ES-I3 (cell line): Measurements from ENCODE around the gene ARFGEF3.

Source experiments
- H3K36me3 ChIP-seq: 2 replicates; pipeline ENCODE4 v1.6.1; 2013; ENCODE audit warnings: mild to moderate bottlenecking, low read length, control low read depth, moderate library complexity; ENCODE audit not compliant: insufficient read depth
- H3K4me1 ChIP-seq: 2 replicates; pipeline ENCODE4 v1.6.1; 2013; ENCODE audit warnings: mild to moderate bottlenecking, control low read depth, low read length; ENCODE audit not compliant: insufficient read depth
- H3K9ac ChIP-seq: 2 replicates; pipeline ENCODE4 v1.6.1; 2013; ENCODE audit warnings: low read depth, mild to moderate bottlenecking, low read length, moderate library complexity
- H3K9me3 ChIP-seq: 2 replicates; pipeline ENCODE4 v1.6.1; 2013; ENCODE audit warnings: mild to moderate bottlenecking, low read length, moderate library complexity; ENCODE audit not compliant: control insufficient read depth, insufficient read depth

The ARFGEF3 gene

DNA sequence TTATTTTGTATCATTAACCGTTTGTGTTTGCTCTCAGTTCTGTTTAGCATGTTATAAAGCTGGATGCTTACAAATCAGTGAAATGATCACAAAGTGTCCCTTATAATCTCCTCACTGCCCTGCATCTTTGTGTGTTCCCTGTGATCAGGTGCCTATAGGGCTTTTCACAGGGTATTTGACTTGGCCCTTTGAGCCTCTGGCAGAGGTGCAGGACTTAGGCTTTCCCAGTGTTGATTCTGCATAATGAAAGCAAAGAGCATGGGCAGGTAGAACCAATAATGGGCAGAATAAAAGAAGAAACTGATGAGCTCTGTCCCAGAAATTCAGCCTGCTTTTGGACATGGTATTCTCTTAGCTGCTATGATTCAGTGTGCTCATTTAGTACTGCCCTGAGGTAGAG lies 73.5 kb downstream of the ARFGEF3 start:
- H3K9me3 ChIP-seq: no peaks in the 10 kb centered on the region
- H3K4me1 ChIP-seq: no peaks in the 10 kb centered on the region
- H3K36me3 ChIP-seq: no peaks in the 10 kb centered on the region
- no peak overlapping the region; the same call in 1 of the 2 replicates for H3K9ac ChIP-seq

DNA sequence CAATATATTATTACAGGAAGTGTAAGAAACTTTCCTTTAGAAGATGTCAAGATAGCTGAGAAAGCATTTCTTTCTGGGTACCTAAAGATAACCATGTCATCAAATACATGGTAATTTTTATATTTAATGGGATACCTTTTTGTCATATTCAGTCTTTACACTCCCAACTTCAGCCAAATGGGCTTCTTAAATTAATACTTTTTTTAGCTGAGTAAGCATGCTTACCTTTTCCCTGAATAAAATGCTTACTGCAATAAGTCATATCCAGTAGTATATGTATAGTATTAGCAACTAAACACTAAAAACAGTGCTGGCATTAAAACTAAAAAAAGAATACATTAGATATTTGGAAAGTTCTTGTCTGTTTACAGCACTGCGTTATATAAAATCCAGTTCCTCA lies 74.0 kb downstream of the ARFGEF3 start:
- no peaks in the 10 kb centered on the region for H3K36me3 ChIP-seq
- H3K9ac ChIP-seq: no peak overlapping the region
- H3K4me1 ChIP-seq: no peaks in the 10 kb centered on the region
- no peaks in the 10 kb centered on the region for H3K9me3 ChIP-seq

DNA sequence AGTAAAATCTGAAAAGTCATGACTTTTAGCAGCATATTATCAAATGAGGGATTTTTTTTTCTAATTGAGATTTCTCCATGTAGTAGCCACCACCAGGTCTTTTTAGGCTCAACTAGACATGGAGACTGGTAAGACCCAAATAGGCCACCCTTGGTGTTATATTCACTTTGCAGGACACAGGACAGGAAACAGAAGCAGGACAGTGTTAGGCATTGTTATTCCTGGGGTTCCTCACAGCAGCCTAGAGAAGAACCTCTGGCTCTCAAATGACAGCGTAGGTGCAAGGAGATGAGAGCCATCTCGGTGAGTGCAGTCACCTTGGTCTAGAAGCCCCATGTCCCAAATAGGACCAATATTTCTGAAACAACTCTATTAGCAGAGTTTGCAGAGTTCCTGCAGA lies 75.7 kb downstream of the ARFGEF3 start:
- no peaks in the 10 kb centered on the region for H3K4me1 ChIP-seq
- no peaks in the 10 kb centered on the region for H3K36me3 ChIP-seq
- H3K9me3 ChIP-seq: no peaks in the 10 kb centered on the region
- no peak overlapping the region for H3K9ac ChIP-seq

DNA sequence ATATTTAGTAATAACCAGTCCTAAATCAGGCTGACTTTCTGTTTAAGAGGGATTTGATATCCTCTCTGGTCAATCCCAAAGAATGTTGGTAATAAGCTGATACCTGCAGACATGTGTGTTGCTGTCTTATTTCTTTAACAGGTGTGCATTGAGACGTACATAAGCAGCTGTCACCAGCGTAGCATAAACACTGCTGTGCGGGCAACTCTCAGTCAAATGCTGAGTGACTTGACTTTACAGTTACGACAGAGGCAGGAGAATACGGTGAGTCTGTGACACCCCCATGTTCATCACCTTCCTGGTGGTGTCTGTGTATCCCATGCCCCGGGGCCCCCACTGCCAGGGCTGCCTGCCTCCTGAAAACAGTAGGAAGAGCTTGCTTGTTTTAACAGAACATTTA lies 76.6 kb downstream of the ARFGEF3 start:
- no peaks in the 10 kb centered on the region for H3K4me1 ChIP-seq
- H3K36me3 ChIP-seq: no peaks in the 10 kb centered on the region
- H3K9me3 ChIP-seq: no peaks in the 10 kb centered on the region
- no peak overlapping the region for H3K9ac ChIP-seq

GRCh38 chr6:138239774-138240173 lies 78.0 kb downstream of the ARFGEF3 start:
- no peaks in the 10 kb centered on the region for H3K9me3 ChIP-seq
- H3K36me3 ChIP-seq: no peaks in the 10 kb centered on the region

DNA sequence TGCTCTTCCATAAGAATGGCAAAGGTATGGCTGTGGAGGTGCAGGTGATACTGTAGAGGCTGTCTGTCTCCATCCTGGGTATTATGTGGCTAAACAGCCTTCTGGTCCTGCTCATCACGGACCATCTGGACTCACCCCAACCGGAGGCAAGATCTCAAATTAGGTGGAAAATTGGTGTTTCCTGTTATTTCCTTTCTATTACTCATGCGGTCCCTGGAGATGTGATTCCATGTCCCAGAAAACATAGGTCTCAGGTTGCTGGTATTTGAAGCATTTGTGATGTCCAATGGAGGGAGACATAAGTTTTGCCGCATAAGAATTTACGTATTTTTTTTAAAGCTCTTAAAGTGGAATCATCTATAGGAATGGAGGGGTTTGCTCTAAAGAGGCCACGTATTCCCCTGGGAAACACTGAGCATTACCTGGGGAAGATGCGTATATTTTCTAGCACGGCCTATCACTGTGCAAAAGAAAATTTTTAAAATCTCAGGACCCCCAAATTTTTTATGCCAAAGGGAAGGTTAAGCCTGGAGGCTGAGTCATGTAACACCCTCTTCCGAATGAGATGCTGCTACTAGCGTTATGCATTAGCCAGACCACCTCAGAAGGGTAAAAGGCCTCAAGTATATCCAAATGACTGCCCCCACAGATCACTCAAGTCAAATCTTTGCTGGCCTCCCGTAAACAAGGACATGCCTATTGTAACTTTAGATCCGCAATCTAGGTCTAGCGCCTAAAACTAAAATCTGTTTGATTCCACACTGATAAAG lies 78.9 kb downstream of the ARFGEF3 start:
- no peaks in the 10 kb centered on the region for H3K4me1 ChIP-seq
- H3K9me3 ChIP-seq: no peaks in the 10 kb centered on the region
- no peak overlapping the region for H3K9ac ChIP-seq
- no peaks in the 10 kb centered on the region for H3K36me3 ChIP-seq

More at GRCh38 chr6:138239774-138240173, 78.0 kb downstream of the ARFGEF3 start:
- Histone ChIP-seq H3K4me1 (no peaks in the 10 kb centered on the region), H3K9ac (no peak overlapping the region)

- Histone ChIP-seq H3K36me3 (no peaks in the 10 kb centered on the region), H3K9ac (no peak overlapping the region), H3K9me3 (no peaks in the 10 kb centered on the region), H3K4me1 (no peaks in the 10 kb centered on the region)
Observed at GRCh38 chr6:138241381-138241780, 79.6 kb downstream of the ARFGEF3 start.

DNA sequence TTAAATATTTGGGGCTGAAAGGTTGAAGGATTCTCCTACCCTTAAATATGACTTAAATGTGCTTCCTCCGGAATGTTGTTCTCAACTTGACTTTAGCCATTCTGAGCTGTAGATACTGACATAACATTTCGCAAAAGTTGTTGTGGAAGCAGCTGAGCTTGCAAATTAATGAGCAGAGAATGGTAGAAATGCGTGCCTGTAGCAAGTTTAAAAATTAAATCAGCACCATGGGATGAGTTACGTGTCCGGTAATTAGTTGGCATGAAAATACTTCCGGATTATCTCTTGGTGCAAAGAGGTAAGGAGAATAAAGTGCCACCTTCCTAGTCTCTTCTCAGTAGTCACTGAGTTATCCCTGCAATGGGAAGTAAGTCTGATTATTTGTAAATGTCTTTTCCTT lies 80.2 kb downstream of the ARFGEF3 start:
- H3K9ac ChIP-seq: no peak overlapping the region
- H3K4me1 ChIP-seq: no peaks in the 10 kb centered on the region
- no peaks in the 10 kb centered on the region for H3K9me3 ChIP-seq
- H3K36me3 ChIP-seq: no peaks in the 10 kb centered on the region

DNA sequence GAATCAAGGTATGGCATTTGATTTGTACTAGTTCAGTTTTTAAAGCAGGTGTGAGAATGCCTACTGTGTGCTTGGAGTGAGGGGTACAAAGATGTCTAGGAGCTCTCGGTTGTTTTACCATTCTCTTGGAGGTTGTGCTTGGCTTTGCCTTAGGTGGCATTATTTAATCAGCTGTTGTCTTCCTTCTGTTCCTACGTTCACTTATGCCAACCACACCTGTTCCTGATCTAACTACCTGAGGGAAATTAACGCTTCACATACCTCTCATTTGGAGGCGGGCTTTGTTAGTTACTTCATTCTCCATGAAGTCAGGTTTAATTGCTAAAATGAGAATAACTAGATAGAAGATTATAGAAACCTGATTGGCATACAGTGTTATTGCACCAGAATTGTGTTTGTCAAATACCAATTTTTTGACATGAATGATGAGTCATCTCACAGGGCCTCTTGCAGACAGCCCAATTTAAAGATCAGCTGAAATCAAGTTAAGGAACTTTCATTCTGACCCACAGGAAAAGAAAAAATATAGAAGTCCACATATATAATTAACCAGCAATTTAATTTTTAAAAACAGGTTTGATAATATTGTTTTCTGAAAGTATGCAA lies 81.4 kb downstream of the ARFGEF3 start:
- no peaks in the 10 kb centered on the region for H3K9me3 ChIP-seq
- H3K9ac ChIP-seq: no peak overlapping the region
- no peaks in the 10 kb centered on the region for H3K36me3 ChIP-seq
- H3K4me1 ChIP-seq: no peaks in the 10 kb centered on the region

- no peak overlapping the region for H3K9ac ChIP-seq
- no peaks in the 10 kb centered on the region for H3K4me1 ChIP-seq
- no peaks in the 10 kb centered on the region for H3K9me3 ChIP-seq
- no peaks in the 10 kb centered on the region for H3K36me3 ChIP-seq
Observed at GRCh38 chr6:138245751-138246150, 84.0 kb downstream of the ARFGEF3 start.

DNA sequence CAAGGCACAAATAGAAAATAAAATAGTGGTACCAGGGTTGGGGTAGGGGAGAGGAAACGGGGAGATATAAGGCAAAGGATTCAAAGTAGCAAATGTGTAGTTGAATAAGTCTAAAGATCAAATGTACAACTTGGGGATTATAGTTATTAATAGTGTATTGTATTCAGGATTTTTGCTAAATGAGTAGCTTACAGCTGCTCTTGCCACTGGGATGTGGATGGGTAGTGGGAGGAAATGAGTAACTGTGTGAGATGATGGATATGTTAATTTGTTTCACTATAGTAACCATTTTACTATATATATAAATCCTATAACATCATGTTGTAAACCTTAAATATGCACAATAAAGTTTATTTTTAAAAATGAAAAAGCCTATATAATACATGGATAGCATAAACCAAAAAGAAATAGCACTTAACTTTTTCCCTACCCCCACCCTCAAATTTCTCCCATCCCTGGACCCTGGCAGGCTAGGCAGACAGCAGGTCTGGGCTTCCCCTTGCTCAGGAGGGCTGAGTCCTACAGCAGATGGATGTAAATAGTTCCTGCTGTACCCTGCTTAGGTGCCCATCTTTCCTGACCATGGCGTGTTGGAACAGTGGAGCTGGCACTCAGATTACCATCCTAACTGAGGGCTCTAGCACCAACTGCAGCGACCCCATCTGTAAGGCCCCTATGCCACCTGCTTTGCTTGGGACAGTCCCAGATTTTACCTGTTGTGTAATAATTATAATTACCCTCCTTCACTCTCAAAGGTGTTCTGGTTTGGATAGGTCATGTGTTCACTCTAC lies 85.1 kb downstream of the ARFGEF3 start:
- H3K36me3 ChIP-seq: no peaks in the 10 kb centered on the region
- no peaks in the 10 kb centered on the region for H3K9me3 ChIP-seq
- no peak overlapping the region for H3K9ac ChIP-seq
- H3K4me1 ChIP-seq: no peaks in the 10 kb centered on the region

DNA sequence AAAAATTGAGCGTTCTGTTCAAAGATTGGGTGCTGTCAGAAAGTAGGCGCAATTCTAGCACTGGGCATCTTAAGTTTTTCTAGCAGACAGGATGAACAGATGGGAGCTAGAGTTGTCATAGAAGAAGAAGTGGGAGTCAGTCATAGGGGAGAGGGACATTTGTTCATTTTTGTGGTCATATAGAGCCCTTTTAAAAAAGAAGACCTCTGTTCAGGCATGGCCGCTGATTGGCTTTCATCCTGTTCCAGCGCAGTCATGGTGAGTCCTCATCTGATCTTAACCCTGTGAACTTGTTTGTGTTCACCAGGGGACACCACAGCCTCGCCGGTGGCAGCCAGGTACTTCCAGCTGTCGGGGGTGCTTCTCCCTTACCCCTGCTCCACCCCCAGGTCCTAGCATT lies 86.3 kb downstream of the ARFGEF3 start:
- Histone ChIP-seq H3K4me1 (no peaks in the 10 kb centered on the region), H3K9me3 (no peaks in the 10 kb centered on the region), H3K36me3 (no peaks in the 10 kb centered on the region), H3K9ac (no peak overlapping the region)

- Histone ChIP-seq H3K9ac (no peak overlapping the region), H3K4me1 (no peaks in the 10 kb centered on the region), H3K9me3 (no peaks in the 10 kb centered on the region)
Observed at GRCh38 chr6:138248878-138249277, 87.1 kb downstream of the ARFGEF3 start.

DNA sequence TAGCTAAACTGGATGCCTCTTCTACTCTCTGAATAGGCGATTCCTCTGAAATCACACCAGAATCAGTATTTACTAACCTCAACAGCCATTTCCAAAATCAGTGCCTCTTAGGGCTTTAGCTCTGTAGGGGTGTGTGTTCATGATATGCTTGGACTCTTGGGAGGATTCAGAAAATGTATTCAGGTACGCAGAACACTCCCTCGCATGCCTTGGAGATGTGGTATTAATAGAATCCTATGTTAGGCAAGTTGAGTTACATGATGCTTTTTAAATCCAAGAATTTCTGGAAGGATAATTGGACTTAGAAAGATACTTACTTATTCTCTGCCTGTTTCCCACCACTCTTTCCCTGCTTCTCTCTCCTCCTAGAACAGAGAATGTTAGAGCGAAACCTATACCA lies 88.3 kb downstream of the ARFGEF3 start:
- no peaks in the 10 kb centered on the region for H3K4me1 ChIP-seq
- H3K9ac ChIP-seq: no peak overlapping the region
- no peaks in the 10 kb centered on the region for H3K9me3 ChIP-seq
- H3K36me3 ChIP-seq: no peaks in the 10 kb centered on the region

More at GRCh38 chr6:138248878-138249277, 87.1 kb downstream of the ARFGEF3 start:
- H3K36me3 ChIP-seq: no peaks in the 10 kb centered on the region
